Smooth muscle cell (in vitro differentiated cells): ENCODE measurements around the gene CFAP97D2. TPM values are rescaled to one million over a fixed set of nuclear protein-coding genes. Genes with fewer than 3 reads are reported as not detected.

Experiments
- DNase-seq: peaks from one replicate; lab custom pipeline; 2025; ENCODE audit not compliant: unreplicated experiment; lab: John Stamatoyannopoulos, UW
- H2AFZ ChIP-seq: fragments of 200-600 bp; sonication (generic); 2 replicates; pipeline ENCODE4 v1.6.0; 2016; ENCODE audit warnings: antibody characterized with exemption, low read depth, mild to moderate bottlenecking
- H3F3A ChIP-seq: fragments of 200-600 bp; sonication (generic); 2 replicates; pipeline ENCODE4 v1.6.0; 2017; ENCODE audit warnings: antibody characterized with exemption, low read depth
- H3K27ac ChIP-seq: fragments of 200-600 bp; sonication (generic); 2 replicates; pipeline ENCODE4 v1.5.1; 2016; ENCODE audit warnings: low read depth, mild to moderate bottlenecking
- H3K27me3 ChIP-seq: fragments of 200-600 bp; sonication (generic); 2 replicates; pipeline ENCODE4 v1.6.1; 2016; ENCODE audit warnings: low read depth, mild to moderate bottlenecking
- H3K36me3 ChIP-seq: fragments of 200-600 bp; sonication (generic); 2 replicates; pipeline ENCODE4 v1.5.1; 2016; ENCODE audit warnings: low read depth
- H3K4me1 ChIP-seq: fragments of 200-600 bp; sonication (generic); 2 replicates; pipeline ENCODE4 v1.5.1; 2016; ENCODE audit warnings: low read depth
- H3K4me2 ChIP-seq: fragments of 200-600 bp; sonication (generic); 2 replicates; pipeline ENCODE4 v1.6.0; 2016; ENCODE audit warnings: mild to moderate bottlenecking
- H3K4me3 ChIP-seq: fragments of 200-600 bp; sonication (generic); 2 replicates; pipeline ENCODE4 v1.5.1; 2016; ENCODE audit warnings: mild to moderate bottlenecking
- H3K79me2 ChIP-seq: fragments of 200-600 bp; sonication (generic); 2 replicates; pipeline ENCODE4 v1.6.0; 2016; ENCODE audit warnings: low read depth, mild to moderate bottlenecking
- H3K9ac ChIP-seq: fragments of 200-600 bp; sonication (generic); 2 replicates; pipeline ENCODE4 v1.6.0; 2016; ENCODE audit warnings: low read depth
- H3K9me3 ChIP-seq: fragments of 200-600 bp; sonication (generic); replicated peaks from 2 replicates; pipeline ENCODE4 v1.5.1; 2016; ENCODE audit warnings: low read depth
- H4K20me1 ChIP-seq: fragments of 200-600 bp; sonication (generic); 2 replicates; pipeline ENCODE4 v1.6.0; 2016; ENCODE audit warnings: low read depth
- CTCF ChIP-seq: fragments of 200-600 bp; sonication (generic); IDR thresholded peaks from 2 replicates; pipeline ENCODE4 v1.5.1; 2017; ENCODE audit warnings: borderline replicate concordance, mild to moderate bottlenecking, antibody characterized with exemption; ENCODE audit not compliant: insufficient read depth, poor library complexity, severe bottlenecking
- WGBS: methylation state at CpG from one replicate; pipeline ENCODE4 v1.1.7; 2016; ENCODE audit warnings: low lambda C conversion rate; 5-methylcytosine and 5-hydroxymethylcytosine counted together
- polyA plus RNA-seq: library from polyadenylated mRNA; unstranded; fragments of >200 nt; fragmentation: Nextera tagmentation; extraction: Ambion mirVana; gene quantifications from 2 replicates; pipeline ENCODE4 v1.2.1, GENCODE V29; 2016
- total RNA-seq: library from RNA; depleted of rRNA; stranded (reverse); fragments of >200 nt; gene quantifications from 2 replicates; pipeline ENCODE4 v1.2.3, GENCODE V29; 2014

Gene CFAP97D2
- total and polyA plus RNA-seq, 2 experiments from 2014 or later, result not detected

GRCh38 chr13:114134111-114134943, 44.7 kb upstream of the CFAP97D2 start:
- no peak overlapping the region for H3K4me2 ChIP-seq
- peaks cover 16% of the 10 kb centered on the region for H3K79me2 ChIP-seq
- no peak for TF ChIP-seq CTCF
- no peak for DNase-seq
- no peak overlapping the region for H3K9ac ChIP-seq
- H3K36me3 ChIP-seq, result no peaks in the 10 kb centered on the region
- peaks cover 30% of the 10 kb centered on the region for H3K4me1 ChIP-seq
- H3F3A ChIP-seq, result no peaks in the 10 kb centered on the region
- H3K27me3 ChIP-seq, result no peaks in the 10 kb centered on the region
- H3K27ac ChIP-seq, result no peak overlapping the region
- H4K20me1 ChIP-seq, result peaks cover 22% of the 10 kb centered on the region
- WGBS, result 45% methylated on average over 21 of the region's 21 CpGs
- no peak overlapping the region for H2AFZ ChIP-seq
- H3K9me3 ChIP-seq, result no peaks in the 10 kb centered on the region
- H3K4me3 ChIP-seq, result no peak overlapping the region

- H3K4me2 ChIP-seq, result no peak overlapping the region
- no peak for DNase-seq
- no peak overlapping the region for H2AFZ ChIP-seq
- no peaks in the 10 kb centered on the region for H3F3A ChIP-seq
- H3K79me2 ChIP-seq, result peaks cover 8% of the 10 kb centered on the region
- no peaks in the 10 kb centered on the region for H3K9me3 ChIP-seq
- peaks cover 15% of the 10 kb centered on the region for H4K20me1 ChIP-seq
- H3K9ac ChIP-seq, result no peak overlapping the region
- peaks cover 22% of the 10 kb centered on the region for H3K4me1 ChIP-seq
- H3K27me3 ChIP-seq, result no peaks in the 10 kb centered on the region
- WGBS, result 76% methylated on average over 12 of the region's 12 CpGs
- TF ChIP-seq CTCF, result no peak
- H3K36me3 ChIP-seq, result no peaks in the 10 kb centered on the region
- H3K27ac ChIP-seq, result no peak overlapping the region
- H3K4me3 ChIP-seq, result no peak overlapping the region
Measured at GRCh38 chr13:114134944-114135610, 44.0 kb upstream of the CFAP97D2 start.

- H4K20me1 ChIP-seq, result peaks cover 8% of the 10 kb centered on the region
- no peak overlapping the region for H3K4me3 ChIP-seq
- no peaks in the 10 kb centered on the region for H3K36me3 ChIP-seq
- no peak overlapping the region for H2AFZ ChIP-seq
- no peak for DNase-seq
- no peak overlapping the region for H3K9ac ChIP-seq
- H3K79me2 ChIP-seq, result peaks cover 1% of the 10 kb centered on the region
- WGBS, result 69% methylated on average over 15 of the region's 15 CpGs
- peaks cover 15% of the 10 kb centered on the region for H3K4me1 ChIP-seq
- no peaks in the 10 kb centered on the region for H3K9me3 ChIP-seq
- no peak overlapping the region for H3K4me2 ChIP-seq
- no peak overlapping the region for H3K27ac ChIP-seq
- H3K27me3 ChIP-seq, result no peaks in the 10 kb centered on the region
- no peaks in the 10 kb centered on the region for H3F3A ChIP-seq
- TF ChIP-seq CTCF, result no peak
Measured at GRCh38 chr13:114135731-114136171, 43.3 kb upstream of the CFAP97D2 start.
